Lower lobe of right lung (tissue), 2 donors: Measurements from ENCODE around the gene TRIM15. TPM values are rescaled to one million over a fixed set of nuclear protein-coding genes. Genes with fewer than 3 reads are reported as not detected.

ENCODE experiments used
- ATAC-seq, 2 donors: fragments of 200-7000 bp; cut with Tn5 transposase; one replicate each; pipeline ENCODE4 v1.9.1; 2020 to 2022; ENCODE audit warnings: mild to moderate bottlenecking in 2 of 2, moderate library complexity in 2 of 2
- DNase-seq: peaks from one replicate; pipeline ENCODE4 v3.0.0-alpha.2; 2020
- H3K27ac ChIP-seq: fragments of 200-600 bp; one replicate; pipeline ENCODE4 v1.8.0; 2022
- H3K27me3 ChIP-seq: fragments of 200-600 bp; one replicate; pipeline ENCODE4 v1.8.0; 2022; ENCODE audit warnings: low read depth
- H3K36me3 ChIP-seq: fragments of 200-600 bp; one replicate; pipeline ENCODE4 v1.8.0; 2022; ENCODE audit warnings: mild to moderate bottlenecking
- H3K4me1 ChIP-seq: fragments of 200-600 bp; one replicate; pipeline ENCODE4 v1.8.0; 2022
- H3K4me3 ChIP-seq: fragments of 200-600 bp; one replicate; pipeline ENCODE4 v1.8.0; 2022; ENCODE audit warnings: mild to moderate bottlenecking
- H3K9me3 ChIP-seq: fragments of 200-600 bp; one replicate; pipeline ENCODE4 v1.8.0; 2022
- intact Hi-C: fragments of 100-400 bp; cut with DNase I; formaldehyde crosslinking; loops from one replicate; pipeline ENCODE4 v1.11.0; 2022
- total RNA-seq: library from RNA; stranded (reverse); fragmentation: NEBNext Ultra II Directional; extraction: Animal tissue kit (Norgen Biotek cat#: 25700); gene quantifications from one replicate; pipeline ENCODE4 v1.2.1, GENCODE V29; 2021
- TF ChIP-seq, protein P1 (sequence below): fragments of 200-600 bp; IDR thresholded peaks from one replicate; pipeline ENCODE4 v1.8.0; 2022; ENCODE audit warnings: antibody characterized with exemption, mild to moderate bottlenecking
- donor health status: DM: no; HTN: yes; CAD: no; lungs with severe emphysema.

TRIM15 gene
- total RNA-seq, 1 donor from 2014 or later = not detected

DNA sequence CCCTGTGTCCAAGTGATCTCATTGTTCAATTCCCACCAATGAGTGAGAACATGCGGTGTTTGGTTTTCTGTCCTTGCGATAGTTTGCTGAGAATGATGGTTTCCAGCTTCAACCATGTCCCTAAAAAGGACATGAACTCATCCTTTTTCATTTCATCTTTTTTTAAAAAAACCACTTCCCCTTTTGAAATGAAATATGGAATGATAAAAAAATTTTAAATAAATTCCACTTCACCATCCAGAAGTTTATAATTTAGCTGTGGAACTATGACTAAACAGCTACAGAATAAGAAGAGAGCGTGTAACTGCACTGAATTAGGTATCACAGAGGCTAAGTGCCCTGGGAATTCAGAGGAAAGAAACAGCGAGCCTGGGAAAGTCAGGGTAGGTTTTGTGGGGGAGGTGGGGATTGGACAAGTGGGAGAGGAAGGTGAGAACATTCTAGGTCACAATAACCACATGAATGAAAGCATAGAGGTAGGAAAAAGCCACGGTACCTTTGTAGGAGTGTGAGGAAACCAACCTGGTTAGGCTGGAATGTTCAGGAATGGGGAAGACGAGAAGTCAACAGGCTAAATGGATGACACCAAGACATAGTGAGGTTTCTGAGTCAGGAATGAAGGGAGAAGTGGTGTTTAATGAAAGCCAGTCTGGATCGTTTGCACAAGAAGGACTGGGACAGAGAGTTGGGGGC is 13.3 kb upstream of the TRIM15 start:
- no peak for DNase-seq
- Histone ChIP-seq H3K27me3 (peaks cover 17% of the 10 kb centered on the region), H3K36me3 (no peaks in the 10 kb centered on the region), H3K27ac (no peak overlapping the region), H3K9me3 (no peaks in the 10 kb centered on the region), H3K4me1 (no peaks in the 10 kb centered on the region), H3K4me3 (no peak overlapping the region)
- TF ChIP-seq, protein P1, sequence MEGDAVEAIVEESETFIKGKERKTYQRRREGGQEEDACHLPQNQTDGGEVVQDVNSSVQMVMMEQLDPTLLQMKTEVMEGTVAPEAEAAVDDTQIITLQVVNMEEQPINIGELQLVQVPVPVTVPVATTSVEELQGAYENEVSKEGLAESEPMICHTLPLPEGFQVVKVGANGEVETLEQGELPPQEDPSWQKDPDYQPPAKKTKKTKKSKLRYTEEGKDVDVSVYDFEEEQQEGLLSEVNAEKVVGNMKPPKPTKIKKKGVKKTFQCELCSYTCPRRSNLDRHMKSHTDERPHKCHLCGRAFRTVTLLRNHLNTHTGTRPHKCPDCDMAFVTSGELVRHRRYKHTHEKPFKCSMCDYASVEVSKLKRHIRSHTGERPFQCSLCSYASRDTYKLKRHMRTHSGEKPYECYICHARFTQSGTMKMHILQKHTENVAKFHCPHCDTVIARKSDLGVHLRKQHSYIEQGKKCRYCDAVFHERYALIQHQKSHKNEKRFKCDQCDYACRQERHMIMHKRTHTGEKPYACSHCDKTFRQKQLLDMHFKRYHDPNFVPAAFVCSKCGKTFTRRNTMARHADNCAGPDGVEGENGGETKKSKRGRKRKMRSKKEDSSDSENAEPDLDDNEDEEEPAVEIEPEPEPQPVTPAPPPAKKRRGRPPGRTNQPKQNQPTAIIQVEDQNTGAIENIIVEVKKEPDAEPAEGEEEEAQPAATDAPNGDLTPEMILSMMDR = no peak
- intact Hi-C loops = no loop called here
- no peak for ATAC-seq

DNA sequence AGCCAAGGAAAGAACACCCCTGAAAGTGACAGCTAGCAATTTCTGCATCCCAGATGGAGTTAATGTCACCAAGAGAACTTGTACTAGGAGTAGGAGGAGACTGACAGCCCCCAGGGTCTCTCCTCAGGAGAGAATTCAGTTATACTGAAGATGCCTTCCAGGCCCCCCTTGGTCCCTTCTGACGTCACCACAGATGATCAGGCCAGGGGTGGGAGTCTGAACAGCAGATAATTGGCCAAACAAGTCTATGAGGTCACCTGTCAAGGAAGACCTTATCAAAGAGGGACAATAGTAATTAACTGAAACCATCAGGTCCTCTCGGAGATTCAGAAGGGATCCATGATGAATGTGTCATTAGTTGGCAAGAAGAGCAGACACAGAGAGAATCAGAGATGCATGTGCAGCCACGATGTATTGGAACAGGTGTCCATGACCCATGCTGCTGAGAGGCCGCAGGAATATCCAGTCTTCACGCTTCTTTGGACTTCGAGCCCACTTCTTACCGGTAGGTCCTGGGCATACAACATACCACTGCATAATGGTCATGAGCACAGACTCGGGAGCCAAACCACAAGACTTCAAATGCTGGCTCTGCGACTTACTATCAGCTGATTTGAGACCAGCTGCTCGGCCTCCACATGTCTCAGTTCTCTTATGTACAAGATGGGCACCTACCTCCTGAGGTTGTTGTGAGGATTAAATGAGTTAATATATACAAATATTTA is 12.5 kb upstream of the TRIM15 start:
- intact Hi-C loops = no loop called here
- ATAC-seq = no peak
- TF ChIP-seq, protein P1 = no peak

DNA sequence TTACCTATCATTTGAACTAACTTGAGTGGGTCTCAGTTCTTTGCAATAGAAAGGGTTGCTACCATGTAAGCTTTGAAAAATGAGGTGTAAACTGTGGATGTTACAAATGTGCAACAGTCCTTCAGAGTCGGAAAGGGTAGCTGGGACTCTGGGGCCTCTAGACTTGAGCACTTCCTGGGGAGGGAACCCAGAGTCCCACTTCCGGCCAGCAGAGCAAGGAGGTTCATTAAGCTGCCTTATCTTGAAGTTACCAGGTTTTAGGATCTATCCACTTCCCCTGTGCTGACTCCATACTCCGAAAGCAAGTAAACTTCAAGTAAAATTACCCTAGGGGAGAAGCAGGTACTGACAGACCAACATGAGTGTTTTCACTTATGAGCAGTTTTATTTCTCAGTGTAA is 11.8 kb upstream of the TRIM15 start:
- DNase-seq (no peak), ATAC-seq (no peak)
- Histone ChIP-seq H3K4me1 (peaks cover 14% of the 10 kb centered on the region), H3K4me3 (no peak overlapping the region), H3K27ac (no peak overlapping the region), H3K27me3 (peaks cover 11% of the 10 kb centered on the region), H3K9me3 (no peaks in the 10 kb centered on the region), H3K36me3 (no peaks in the 10 kb centered on the region)
- TF ChIP-seq, protein P1 = no peak
- intact Hi-C loops = no loop called here

More for the DNA sequence above, 12.5 kb upstream of the TRIM15 start:
- Histone ChIP-seq H3K27ac (no peak overlapping the region), H3K4me1 (peaks cover 6% of the 10 kb centered on the region), H3K9me3 (no peaks in the 10 kb centered on the region), H3K4me3 (no peak overlapping the region), H3K36me3 (no peaks in the 10 kb centered on the region), H3K27me3 (peaks cover 16% of the 10 kb centered on the region)
- DNase-seq = no peak

DNA sequence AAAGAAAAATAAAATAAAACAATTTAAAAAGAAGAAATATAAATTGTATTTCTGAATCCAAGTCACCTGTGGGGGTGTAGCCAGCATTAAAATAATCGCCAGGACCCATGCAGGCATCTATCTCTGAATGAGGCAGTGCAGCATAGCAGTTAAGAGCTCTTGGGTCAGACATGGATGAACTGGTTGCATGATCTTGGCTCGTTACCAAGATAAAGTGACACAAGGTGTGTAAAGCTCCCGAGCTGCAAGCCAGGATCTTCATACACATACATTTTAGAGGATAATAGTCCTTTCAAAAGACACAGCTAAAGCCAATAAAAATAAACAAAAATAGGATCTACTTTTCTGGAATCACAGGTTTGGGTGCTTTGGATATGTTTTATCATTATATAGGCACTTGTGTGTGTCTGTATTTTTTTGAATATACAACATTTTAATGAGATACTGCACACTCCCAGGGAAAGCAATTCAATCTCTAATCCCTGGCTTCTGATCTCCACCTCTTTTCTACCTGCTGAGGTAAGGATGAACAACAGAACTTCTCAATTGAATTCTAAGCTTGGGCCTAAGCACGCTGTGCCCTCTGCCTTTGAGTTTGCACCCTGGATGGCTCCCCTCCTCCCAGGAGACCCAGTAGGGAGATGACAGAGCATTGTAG is 11.2 kb upstream of the TRIM15 start:
- Histone ChIP-seq H3K4me1 (peaks cover 20% of the 10 kb centered on the region), H3K9me3 (no peaks in the 10 kb centered on the region), H3K4me3 (no peak overlapping the region), H3K27ac (no peak overlapping the region), H3K27me3 (peaks cover 6% of the 10 kb centered on the region), H3K36me3 (no peaks in the 10 kb centered on the region)
- intact Hi-C loops = no loop called here
- ATAC-seq (no peak), DNase-seq (no peak)
- TF ChIP-seq, protein P1 = no peak

DNA sequence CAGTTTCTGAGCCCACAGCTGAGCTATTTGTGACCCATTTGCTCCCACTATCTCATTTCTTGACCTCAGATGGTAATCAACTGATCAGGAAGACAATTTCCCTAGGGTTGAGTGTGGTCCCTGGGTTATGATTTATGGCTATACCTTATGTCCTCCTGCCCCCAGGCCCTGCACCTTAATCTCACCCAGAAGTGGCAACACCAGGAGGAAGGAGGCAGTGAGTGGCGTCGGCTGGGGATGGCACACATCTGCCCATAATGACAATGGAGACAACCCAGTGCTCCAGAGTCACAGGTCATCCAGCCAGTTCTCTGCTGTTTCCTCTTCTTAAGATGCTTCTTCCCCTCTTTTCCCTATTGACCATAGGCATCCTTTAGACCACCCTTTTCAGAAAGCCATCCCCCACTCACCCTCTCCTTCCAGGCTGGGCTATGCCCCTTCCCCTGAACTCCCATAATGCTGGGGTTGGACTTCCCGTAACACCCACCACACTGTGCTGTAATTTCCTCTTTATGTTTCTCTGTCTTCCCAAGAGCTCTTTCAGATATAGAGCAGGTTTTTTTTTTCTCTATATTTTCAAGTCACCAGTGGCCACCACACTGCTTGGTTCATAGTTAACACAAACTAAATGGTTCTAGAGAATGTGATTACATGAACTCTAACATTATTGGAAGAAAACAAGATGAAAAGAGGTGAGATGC is 10.3 kb upstream of the TRIM15 start:
- Histone ChIP-seq H3K27me3 (peaks cover 1% of the 10 kb centered on the region), H3K4me1 (peaks cover 27% of the 10 kb centered on the region), H3K36me3 (no peaks in the 10 kb centered on the region), H3K9me3 (no peaks in the 10 kb centered on the region), H3K27ac (no peak overlapping the region), H3K4me3 (no peak overlapping the region)
- TF ChIP-seq, protein P1 = no peak
- intact Hi-C loops = no loop called here
- ATAC-seq = no peak
- no peak for DNase-seq
